GM19023 (cell line): ENCODE measurements around the gene RGS10.
"Not testable (repeated sequence)": the region's sequence is repeated elsewhere in the genome, so short reads cannot be mapped to it uniquely, and the experiment has no call there.

Experiments used
- ATAC-seq: cut with Tn5 transposase; IDR thresholded peaks from one replicate; pipeline ENCODE4 v1.9.1; 2021; ENCODE audit warnings: mild to moderate bottlenecking, moderate library complexity; ENCODE audit not compliant: unreplicated experiment

The RGS10 gene

GRCh38 chr10:119470920-119471702 is 71.4 kb downstream of the RGS10 start:
- no peak for ATAC-seq

- no peak for ATAC-seq
These were observed 72.7 kb downstream of the RGS10 start for GRCh38 chr10:119469846-119470245.

- no peak for ATAC-seq
These were observed 73.2 kb downstream of the RGS10 start for GRCh38 chr10:119469325-119469707.

- no peak for ATAC-seq
These were observed 73.8 kb downstream of the RGS10 start for GRCh38 chr10:119468542-119469324.

DNA sequence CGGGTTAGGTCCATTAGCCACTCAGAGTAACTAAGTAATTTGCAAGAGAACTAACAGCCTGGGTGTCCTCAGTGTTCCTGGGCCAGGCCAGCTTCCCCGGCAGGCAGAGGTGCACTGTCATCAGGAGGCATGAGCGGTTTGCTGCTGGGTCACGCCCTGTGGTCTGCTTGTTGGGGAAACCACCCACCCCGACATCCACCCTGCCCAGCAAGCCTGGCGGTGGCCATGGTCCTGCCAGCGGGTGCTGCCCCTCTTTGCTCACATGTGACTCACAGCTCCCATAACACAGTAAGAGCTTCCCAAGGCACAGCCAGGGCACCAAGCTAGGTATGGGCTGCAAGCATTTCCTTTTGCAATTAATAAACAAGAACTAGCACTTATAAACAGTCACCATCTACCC is 75.9 kb downstream of the RGS10 start:
- peak; percentile 63 for ATAC-seq

- peak; percentile 5 for ATAC-seq
These were observed 76.4 kb downstream of the RGS10 start for GRCh38 chr10:119466076-119466475.

GRCh38 chr10:119465085-119465484 is 77.4 kb downstream of the RGS10 start:
- ATAC-seq, result no peak

DNA sequence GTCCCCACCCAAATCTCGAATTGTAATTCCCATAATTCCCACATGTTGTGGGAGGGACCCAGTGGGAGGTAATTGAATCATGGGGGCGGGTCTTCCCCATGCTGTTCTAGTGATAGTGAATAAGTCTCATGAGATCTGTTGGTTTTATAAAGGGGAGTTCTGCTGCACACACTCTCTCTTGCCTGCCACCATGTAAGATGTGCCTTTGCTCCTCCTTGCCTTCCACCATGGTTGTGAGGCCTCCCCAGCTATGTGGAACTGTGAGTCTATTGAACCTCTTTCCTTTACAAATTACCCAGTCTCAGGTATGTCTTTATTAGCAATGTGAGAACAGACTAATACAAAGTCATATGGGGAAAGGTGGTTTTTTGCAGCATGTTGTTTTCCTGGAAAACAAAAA is 79.3 kb downstream of the RGS10 start:
- not testable (repeated sequence) for ATAC-seq

DNA sequence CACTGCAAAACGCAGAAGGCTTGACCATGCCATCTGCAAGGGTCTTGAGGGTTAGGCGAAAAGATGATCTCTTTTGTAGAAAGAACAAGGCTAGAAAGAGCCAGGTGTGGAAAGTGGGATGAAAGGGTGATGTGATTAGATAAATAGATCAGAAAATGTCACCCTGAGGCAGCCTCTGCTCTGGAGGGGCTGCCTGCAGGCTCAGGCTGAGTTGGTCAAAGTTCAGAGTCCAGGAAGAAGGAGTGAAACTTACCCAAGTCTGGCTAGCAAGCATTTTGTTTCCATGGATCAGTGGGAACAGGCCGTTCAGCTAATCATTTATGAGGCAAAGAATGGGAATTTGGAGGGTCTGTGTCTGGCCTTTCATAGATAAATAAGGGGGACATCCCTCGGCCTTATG is 79.7 kb downstream of the RGS10 start:
- no peak for ATAC-seq

GRCh38 chr10:119461923-119462322 is 80.6 kb downstream of the RGS10 start:
- ATAC-seq, result peak; percentile 46

GRCh38 chr10:119461380-119461779 is 81.1 kb downstream of the RGS10 start:
- no peak for ATAC-seq

- no peak for ATAC-seq
These were observed 81.9 kb downstream of the RGS10 start for GRCh38 chr10:119460369-119461195.

- ATAC-seq, result no peak
These were observed 82.7 kb downstream of the RGS10 start for GRCh38 chr10:119459681-119460340.

- ATAC-seq, result no peak
These were observed 84.4 kb downstream of the RGS10 start for GRCh38 chr10:119457966-119458766.

DNA sequence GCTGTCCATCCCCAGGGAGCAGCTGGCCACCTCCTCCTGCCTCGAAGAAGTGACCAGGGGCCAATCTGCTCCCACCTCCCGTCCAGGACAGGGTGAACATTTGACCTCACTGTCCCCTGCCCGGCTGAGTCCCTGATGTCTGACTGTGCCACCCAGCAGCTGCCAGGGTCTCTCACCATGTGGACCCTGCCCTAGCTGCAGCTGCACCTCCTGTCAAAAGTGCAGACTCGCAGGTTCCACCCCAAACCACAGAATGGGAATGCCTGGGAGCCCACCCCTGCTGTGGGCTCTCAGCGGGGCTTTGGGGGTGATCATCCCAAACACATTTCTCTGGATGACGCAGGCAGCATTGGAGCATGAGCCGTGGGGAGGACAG is 86.1 kb downstream of the RGS10 start:
- ATAC-seq, result no peak

- ATAC-seq, result peak; percentile 60
These were observed 86.7 kb downstream of the RGS10 start for GRCh38 chr10:119455609-119456434.

- no peak for ATAC-seq
These were observed 87.5 kb downstream of the RGS10 start for GRCh38 chr10:119454990-119455389.

DNA sequence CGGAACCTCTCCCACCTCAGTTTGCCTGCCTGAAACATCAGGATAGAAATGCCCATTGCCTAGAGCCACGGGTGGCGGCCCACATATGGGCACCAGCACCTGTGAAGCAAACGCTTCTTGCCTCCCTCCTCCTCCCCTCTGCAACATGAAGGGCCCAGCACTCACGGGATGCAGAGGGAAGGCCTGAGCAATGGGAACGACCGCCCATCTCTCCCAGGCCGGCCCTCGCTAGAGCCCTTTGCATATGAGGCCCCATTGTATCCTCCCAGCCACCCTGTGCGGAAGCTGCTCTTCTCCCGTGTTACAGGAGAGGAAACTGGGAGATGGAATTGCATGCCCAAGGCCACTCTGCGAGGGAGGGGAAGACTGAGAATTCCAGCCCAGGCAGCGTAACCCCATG is 88.2 kb downstream of the RGS10 start:
- ATAC-seq, result no peak

GRCh38 chr10:119453313-119453712 is 89.2 kb downstream of the RGS10 start:
- ATAC-seq, result no peak
